Measurements from ENCODE around the gene LSM6.

Gene LSM6

GRCh38 chr4:146146918-146147317, 28.6 kb upstream of the LSM6 start:
- H3K4me3 ChIP-seq (ENCODE audit: low read depth, low read length): no peak overlapping the region
- no peak for DNase-seq (ENCODE audit: low read depth)
- TF ChIP-seq CTCF (IDR thresholded peaks at IDR 0.05; ENCODE audit: insufficient read depth, low read depth, low read length, missing control alignments): no peak

GRCh38 chr4:146148021-146148420, 27.5 kb upstream of the LSM6 start:
- DNase-seq (ENCODE audit: low read depth): no peak
- no peak overlapping the region for H3K4me3 ChIP-seq (ENCODE audit: low read depth, low read length)
- TF ChIP-seq CTCF (IDR thresholded peaks at IDR 0.05; ENCODE audit: insufficient read depth, low read depth, low read length, missing control alignments): no peak

GRCh38 chr4:146154057-146154456, 21.5 kb upstream of the LSM6 start:
- DNase-seq (ENCODE audit: low read depth): no peak
- TF ChIP-seq CTCF (IDR thresholded peaks at IDR 0.05; ENCODE audit: insufficient read depth, low read depth, low read length, missing control alignments): no peak
- no peak overlapping the region for H3K4me3 ChIP-seq (ENCODE audit: low read depth, low read length)

GRCh38 chr4:146155152-146155724, 20.3 kb upstream of the LSM6 start:
- no peak for TF ChIP-seq CTCF (IDR thresholded peaks at IDR 0.05; ENCODE audit: insufficient read depth, low read depth, low read length, missing control alignments)
- DNase-seq (ENCODE audit: low read depth): no peak
- no peak overlapping the region for H3K4me3 ChIP-seq (ENCODE audit: low read depth, low read length)

- no peak for TF ChIP-seq CTCF (IDR thresholded peaks at IDR 0.05; ENCODE audit: insufficient read depth, low read depth, low read length, missing control alignments)
- no peak overlapping the region for H3K4me3 ChIP-seq (ENCODE audit: low read depth, low read length)
- DNase-seq (ENCODE audit: low read depth): no peak
Observed at GRCh38 chr4:146158036-146158745, 17.3 kb upstream of the LSM6 start.

GRCh38 chr4:146159384-146160058, 16.0 kb upstream of the LSM6 start:
- peak; percentile 71 for DNase-seq (ENCODE audit: low read depth)
- H3K4me3 ChIP-seq (ENCODE audit: low read depth, low read length): peak overlapping the region; percentile 23
- TF ChIP-seq CTCF (IDR thresholded peaks at IDR 0.05; ENCODE audit: insufficient read depth, low read depth, low read length, missing control alignments): no peak

Measured in GM12865 (cell line).